C4-2B (cell line): ENCODE results near the gene SHOX.

ENCODE experiments used
- CTCF ChIP-seq: fragments of 450-650 bp; conservative IDR thresholded peaks from 2 replicates; pipeline ENCODE4 v1.5.1; 2017; ENCODE audit warnings: mild to moderate bottlenecking
- ZFX ChIP-seq: fragments of 450-650 bp; IDR thresholded peaks from 2 replicates; pipeline ENCODE4 v1.6.1; 2017

- no peak for TF ChIP-seq CTCF
- no peak for TF ChIP-seq ZFX
These were observed 59.4 kb downstream of the SHOX start for GRCh38 chrX:689983-690382.
